Ishikawa (cell line): Measurements from ENCODE around the gene KIF26B.

Source experiments
- CEBPB ChIP-seq: IDR thresholded peaks from 2 replicates; pipeline ENCODE4 v1.6.1; 2012
- CREB1 ChIP-seq: IDR thresholded peaks from 2 replicates; pipeline ENCODE4 v1.6.1; 2012; ENCODE audit warnings: low read depth
- EGR1 ChIP-seq: IDR thresholded peaks from 2 replicates; pipeline ENCODE4 v1.6.1; 2012
- EP300 ChIP-seq: IDR thresholded peaks from 2 replicates; pipeline ENCODE4 v1.6.1; 2012; ENCODE audit warnings: borderline replicate concordance
- FOXM1 ChIP-seq: IDR thresholded peaks from 2 replicates; pipeline ENCODE4 v1.6.1; 2012; ENCODE audit warnings: low read depth, borderline replicate concordance
- NFIC ChIP-seq: IDR thresholded peaks from 2 replicates; pipeline ENCODE4 v1.6.1; 2012
- RAD21 ChIP-seq: IDR thresholded peaks from 2 replicates; pipeline ENCODE4 v1.6.1; 2012; ENCODE audit warnings: low read depth
- TAF1 ChIP-seq: IDR thresholded peaks from 2 replicates; pipeline ENCODE4 v1.6.1; 2012; ENCODE audit warnings: low read depth, mild to moderate bottlenecking
- TCF12 ChIP-seq: IDR thresholded peaks from 2 replicates; pipeline ENCODE4 v1.6.1; 2012; ENCODE audit warnings: low read depth
- TEAD4 ChIP-seq: IDR thresholded peaks from 2 replicates; pipeline ENCODE4 v1.6.1; 2012
- YY1 ChIP-seq: IDR thresholded peaks from 2 replicates; pipeline ENCODE4 v1.6.1; 2012; ENCODE audit warnings: low read depth
- ZBTB7A ChIP-seq: IDR thresholded peaks from 2 replicates; pipeline ENCODE4 v1.6.1; 2012; ENCODE audit warnings: low read depth
- TF ChIP-seq, protein P1 (sequence below): IDR thresholded peaks from 2 replicates; pipeline ENCODE4 v1.6.1; 2012
- TF ChIP-seq, protein P2 (sequence below): IDR thresholded peaks from 2 replicates; pipeline ENCODE4 v1.6.1; 2012
- TF ChIP-seq, protein P3 (sequence below): IDR thresholded peaks from 2 replicates; pipeline ENCODE4 v1.6.1; 2012; ENCODE audit warnings: low read depth, mild to moderate bottlenecking

The KIF26B gene

GRCh38 chr1:245398180-245398579, 243.4 kb downstream of the KIF26B start:
- TF ChIP-seq, protein P1, sequence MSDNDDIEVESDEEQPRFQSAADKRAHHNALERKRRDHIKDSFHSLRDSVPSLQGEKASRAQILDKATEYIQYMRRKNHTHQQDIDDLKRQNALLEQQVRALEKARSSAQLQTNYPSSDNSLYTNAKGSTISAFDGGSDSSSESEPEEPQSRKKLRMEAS = no peak
- no peak for TF ChIP-seq TEAD4
- TF ChIP-seq, protein P2, sequence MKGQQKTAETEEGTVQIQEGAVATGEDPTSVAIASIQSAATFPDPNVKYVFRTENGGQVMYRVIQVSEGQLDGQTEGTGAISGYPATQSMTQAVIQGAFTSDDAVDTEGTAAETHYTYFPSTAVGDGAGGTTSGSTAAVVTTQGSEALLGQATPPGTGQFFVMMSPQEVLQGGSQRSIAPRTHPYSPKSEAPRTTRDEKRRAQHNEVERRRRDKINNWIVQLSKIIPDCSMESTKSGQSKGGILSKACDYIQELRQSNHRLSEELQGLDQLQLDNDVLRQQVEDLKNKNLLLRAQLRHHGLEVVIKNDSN = no peak
- no peak for TF ChIP-seq CEBPB
- no peak for TF ChIP-seq YY1
- TF ChIP-seq RAD21 = no peak
- no peak for TF ChIP-seq TAF1
- no peak for TF ChIP-seq EGR1
- no peak for TF ChIP-seq FOXM1
- no peak for TF ChIP-seq ZBTB7A
- TF ChIP-seq, protein P3, sequence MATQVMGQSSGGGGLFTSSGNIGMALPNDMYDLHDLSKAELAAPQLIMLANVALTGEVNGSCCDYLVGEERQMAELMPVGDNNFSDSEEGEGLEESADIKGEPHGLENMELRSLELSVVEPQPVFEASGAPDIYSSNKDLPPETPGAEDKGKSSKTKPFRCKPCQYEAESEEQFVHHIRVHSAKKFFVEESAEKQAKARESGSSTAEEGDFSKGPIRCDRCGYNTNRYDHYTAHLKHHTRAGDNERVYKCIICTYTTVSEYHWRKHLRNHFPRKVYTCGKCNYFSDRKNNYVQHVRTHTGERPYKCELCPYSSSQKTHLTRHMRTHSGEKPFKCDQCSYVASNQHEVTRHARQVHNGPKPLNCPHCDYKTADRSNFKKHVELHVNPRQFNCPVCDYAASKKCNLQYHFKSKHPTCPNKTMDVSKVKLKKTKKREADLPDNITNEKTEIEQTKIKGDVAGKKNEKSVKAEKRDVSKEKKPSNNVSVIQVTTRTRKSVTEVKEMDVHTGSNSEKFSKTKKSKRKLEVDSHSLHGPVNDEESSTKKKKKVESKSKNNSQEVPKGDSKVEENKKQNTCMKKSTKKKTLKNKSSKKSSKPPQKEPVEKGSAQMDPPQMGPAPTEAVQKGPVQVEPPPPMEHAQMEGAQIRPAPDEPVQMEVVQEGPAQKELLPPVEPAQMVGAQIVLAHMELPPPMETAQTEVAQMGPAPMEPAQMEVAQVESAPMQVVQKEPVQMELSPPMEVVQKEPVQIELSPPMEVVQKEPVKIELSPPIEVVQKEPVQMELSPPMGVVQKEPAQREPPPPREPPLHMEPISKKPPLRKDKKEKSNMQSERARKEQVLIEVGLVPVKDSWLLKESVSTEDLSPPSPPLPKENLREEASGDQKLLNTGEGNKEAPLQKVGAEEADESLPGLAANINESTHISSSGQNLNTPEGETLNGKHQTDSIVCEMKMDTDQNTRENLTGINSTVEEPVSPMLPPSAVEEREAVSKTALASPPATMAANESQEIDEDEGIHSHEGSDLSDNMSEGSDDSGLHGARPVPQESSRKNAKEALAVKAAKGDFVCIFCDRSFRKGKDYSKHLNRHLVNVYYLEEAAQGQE = no peak
- no peak for TF ChIP-seq CREB1
- TF ChIP-seq NFIC = no peak
- no peak for TF ChIP-seq EP300
- no peak for TF ChIP-seq TCF12

DNA sequence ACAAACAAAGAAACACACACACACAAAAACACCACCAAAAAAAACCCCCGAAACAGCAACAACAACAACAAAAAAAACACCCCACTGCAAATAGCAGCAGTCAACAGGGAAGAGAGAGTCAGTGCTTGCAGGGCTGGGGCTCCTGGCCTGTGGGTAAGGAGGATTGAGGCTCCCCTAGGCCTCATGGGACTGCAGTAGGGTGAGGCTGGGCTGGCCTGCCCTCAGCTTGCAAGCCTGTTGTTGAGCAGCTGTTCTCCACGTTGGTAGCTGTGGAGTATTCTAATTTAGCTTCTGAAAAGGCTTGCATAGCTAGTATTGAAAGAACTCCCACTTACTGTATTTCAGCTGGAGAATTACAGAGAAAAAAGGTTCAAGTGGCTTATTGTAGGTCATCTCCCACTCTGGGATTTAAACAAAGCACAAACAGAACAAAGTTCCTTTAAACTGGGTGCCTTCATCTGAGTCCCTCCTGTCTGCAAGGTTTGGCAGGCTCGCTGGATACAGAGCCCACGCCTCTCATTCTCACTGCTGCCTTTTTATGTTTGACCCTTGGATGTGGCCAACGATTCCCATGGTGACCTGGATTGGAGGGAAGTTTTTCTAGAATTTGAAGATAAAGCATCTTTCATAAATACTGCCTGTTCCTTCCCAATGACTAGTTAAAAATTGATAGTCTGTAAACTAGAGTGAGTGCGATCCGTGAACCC, 247.2 kb downstream of the KIF26B start:
- TF ChIP-seq ZBTB7A = no peak
- no peak for TF ChIP-seq FOXM1
- TF ChIP-seq EGR1 = no peak
- TF ChIP-seq CREB1 = no peak
- TF ChIP-seq TEAD4 = no peak
- TF ChIP-seq RAD21 = no peak
- TF ChIP-seq, protein P1 = no peak
- TF ChIP-seq, protein P2 = no peak
- no peak for TF ChIP-seq NFIC
- no peak for TF ChIP-seq EP300
- TF ChIP-seq CEBPB = no peak
- no peak for TF ChIP-seq YY1
- TF ChIP-seq TCF12 = no peak
- no peak for TF ChIP-seq TAF1
- TF ChIP-seq, protein P3 = no peak

GRCh38 chr1:245404527-245404926, 249.7 kb downstream of the KIF26B start:
- TF ChIP-seq EP300 (no peak), RAD21 (no peak), ZBTB7A (no peak), TEAD4 (no peak), TAF1 (no peak), EGR1 (no peak), YY1 (no peak), FOXM1 (no peak)
- TF ChIP-seq, protein P2 = no peak
- TF ChIP-seq, protein P3 = no peak

- TF ChIP-seq TCF12 (no peak), FOXM1 (no peak), NFIC (no peak), YY1 (no peak), TAF1 (no peak), ZBTB7A (no peak), RAD21 (no peak)
- TF ChIP-seq, protein P1 = no peak
These were observed 250.2 kb downstream of the KIF26B start for GRCh38 chr1:245404952-245405351.
